ENCODE data around the gene NOXA1.

Gene NOXA1

DNA sequence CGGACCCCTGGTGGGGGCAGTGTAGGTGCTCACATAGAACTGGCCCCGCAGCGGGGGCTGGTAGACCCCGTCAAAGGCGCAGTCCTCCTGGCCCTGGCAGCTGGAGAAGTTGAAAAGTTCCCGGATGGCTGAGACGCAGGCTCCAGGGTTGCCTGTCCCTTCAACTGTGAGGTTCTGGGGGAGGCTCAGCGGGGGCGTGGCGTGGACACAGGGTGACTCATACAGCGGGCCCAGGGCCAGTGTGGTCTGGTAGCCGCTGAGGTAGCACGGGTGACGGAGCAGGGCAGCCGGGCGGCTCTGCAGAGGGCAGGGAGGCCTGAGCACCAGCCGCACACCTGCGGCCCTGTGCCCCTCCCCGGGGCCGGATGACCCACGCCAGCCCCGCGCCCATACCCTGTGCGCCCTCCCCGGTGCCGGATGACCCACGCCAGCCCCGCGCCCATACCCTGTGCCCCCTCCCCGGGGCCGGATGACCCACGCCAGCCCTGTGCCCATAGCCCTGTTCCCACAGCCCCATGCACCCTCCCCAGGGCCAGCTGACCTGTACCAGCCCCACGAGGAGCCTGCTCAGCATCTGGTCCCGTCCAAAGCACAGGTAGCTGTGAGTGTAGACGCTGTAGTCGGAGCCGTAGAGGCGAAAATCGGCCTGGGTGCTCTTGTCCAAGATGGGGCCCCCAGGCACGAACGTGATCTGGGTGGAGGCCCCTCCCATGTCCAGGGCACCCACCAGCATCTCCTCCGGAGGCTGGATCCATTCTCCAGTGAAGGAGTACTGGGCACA is 13.0 kb downstream of the NOXA1 start:
- TF ChIP-seq, protein P1, sequence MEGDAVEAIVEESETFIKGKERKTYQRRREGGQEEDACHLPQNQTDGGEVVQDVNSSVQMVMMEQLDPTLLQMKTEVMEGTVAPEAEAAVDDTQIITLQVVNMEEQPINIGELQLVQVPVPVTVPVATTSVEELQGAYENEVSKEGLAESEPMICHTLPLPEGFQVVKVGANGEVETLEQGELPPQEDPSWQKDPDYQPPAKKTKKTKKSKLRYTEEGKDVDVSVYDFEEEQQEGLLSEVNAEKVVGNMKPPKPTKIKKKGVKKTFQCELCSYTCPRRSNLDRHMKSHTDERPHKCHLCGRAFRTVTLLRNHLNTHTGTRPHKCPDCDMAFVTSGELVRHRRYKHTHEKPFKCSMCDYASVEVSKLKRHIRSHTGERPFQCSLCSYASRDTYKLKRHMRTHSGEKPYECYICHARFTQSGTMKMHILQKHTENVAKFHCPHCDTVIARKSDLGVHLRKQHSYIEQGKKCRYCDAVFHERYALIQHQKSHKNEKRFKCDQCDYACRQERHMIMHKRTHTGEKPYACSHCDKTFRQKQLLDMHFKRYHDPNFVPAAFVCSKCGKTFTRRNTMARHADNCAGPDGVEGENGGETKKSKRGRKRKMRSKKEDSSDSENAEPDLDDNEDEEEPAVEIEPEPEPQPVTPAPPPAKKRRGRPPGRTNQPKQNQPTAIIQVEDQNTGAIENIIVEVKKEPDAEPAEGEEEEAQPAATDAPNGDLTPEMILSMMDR (IDR thresholded peaks at IDR 0.05): no peak

DNA sequence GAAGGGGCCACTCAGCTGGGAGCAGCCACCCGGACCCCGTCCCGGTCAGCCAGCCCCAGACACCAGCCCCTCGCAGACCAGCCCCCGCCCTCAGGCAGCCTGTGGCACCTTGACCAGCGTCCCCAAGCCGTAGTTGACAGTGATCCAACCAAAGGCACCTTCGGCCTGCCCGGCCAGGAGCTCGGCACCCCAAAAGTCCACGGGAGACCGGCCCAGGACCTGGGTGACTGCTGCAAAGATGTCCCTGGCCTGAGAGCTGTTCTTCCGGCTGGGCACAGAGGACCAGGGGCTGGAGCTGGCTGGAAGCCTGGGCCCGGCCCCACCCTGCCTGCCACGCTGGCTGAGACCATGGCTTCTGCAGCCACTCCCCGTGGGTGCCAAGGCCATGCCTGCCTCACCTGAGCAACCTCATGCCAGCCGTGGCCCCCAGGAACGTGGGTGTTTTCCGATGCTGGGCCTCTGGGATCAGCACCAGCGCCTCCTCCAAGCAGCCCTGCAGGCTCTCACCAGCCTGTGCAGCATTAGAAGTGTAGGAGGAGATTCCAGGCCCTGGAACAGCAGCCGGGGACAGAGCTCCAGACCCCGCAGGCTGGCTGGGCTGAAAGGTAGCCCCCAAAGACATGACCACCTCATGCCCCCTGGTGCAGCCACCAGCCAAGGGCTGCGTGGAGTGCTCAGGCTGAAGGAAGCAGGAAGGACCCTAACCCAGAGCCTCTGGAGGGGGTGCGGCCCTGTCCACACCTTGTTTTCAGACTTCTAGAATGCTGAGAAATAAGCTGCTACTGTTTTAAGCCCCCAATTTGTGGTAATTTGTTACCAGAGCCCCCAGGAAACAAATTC is 13.8 kb downstream of the NOXA1 start:
- TF ChIP-seq, protein P1 (IDR thresholded peaks at IDR 0.05): no peak

DNA sequence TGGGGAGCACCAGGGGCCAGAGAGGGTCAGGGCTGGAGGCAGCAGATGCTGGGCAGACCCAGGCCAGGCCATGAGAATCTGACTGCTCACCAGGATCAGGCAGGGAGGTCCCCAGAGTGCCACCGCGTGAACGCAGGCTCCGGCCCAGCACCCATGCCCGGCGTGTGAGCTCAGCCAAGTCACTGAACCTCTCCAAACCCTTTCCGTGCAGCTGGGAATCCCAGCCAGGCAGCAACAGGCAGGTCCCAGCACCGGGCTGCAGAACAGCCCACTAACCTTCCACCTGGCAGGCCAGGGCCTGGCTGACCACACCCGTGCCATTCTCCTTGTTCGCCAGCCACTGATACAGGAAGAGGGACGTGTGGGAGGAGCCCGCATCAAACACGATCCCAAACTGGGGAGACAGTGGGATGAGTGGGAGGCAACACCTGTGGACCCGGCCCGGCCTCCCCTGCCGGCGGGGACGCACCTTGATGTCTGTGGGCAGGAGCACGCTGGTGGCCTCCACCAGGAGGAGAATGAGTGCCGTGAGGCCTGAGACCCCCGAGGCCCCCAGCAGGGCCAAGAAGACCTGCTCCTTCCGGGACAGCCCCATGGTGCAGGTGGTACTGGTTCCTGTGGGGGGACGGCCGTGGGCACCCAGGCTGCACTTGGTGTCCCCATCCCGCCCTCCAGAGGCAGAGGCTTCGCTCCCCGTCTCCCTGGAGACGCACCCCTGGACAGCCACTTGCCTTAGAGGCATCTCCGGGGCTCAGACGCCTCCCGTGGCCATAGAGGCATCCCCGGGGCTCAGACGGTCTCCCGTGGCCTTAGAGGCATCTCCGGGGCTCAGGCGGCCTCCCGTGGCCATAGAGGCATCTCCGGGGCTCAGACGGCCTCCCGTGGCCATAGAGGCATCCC is 14.7 kb downstream of the NOXA1 start:
- TF ChIP-seq, protein P1 (IDR thresholded peaks at IDR 0.05): no peak

DNA sequence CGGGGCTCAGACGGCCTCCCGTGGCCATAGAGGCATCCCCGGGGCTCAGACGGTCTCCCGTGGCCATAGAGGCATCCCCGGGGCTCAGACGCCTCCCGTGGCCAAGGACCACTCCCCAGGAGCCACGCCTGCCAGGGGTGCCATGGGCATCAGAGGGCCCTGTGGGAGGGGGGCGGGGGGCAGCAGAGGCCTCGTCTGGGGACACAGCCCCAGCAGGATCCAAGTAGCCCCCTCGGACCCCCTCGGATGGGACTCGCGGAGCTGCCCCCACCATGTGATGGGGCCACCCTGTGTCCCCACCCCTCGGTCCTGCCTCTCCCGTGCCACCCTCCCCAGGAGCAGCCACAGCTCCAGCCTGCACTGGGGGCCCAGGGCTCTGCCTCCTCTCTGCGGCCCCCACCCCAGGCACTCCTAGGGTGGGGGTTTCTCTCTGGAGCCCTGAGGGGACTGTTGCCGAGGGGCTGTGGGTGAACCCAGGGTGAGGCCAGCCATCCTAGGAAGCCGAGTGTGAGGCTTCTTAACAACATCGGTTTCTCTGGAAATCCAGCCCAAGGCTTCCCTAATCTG is 15.5 kb downstream of the NOXA1 start:
- TF ChIP-seq, protein P1 (IDR thresholded peaks at IDR 0.05): no peak

DNA sequence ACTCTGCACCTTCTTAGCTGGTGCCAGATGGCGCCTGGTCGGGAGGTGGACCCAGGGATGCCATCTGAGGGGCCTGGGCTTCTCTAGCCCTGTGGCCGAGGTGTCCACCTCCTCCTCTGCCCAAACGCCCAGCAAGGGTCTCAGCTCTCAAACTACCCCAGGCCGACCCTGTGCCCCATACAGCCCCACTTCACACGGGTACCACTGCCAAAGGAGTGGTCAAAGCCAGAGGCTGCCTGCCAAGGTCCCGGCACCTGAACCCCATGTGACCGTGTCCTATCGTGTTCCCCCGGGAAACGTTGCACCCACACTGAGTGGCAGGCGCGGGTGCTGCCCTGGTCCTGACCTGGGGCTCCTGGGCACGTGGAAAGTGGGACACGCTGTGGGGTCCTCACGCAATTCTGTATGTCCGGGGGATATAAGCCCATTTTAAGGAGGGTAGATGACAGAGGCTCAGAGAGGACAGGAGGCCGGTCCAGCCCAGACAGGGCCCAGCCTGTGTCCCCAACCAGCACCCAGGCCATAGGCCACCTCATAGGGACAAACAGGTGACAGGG is 16.0 kb downstream of the NOXA1 start:
- TF ChIP-seq, protein P1 (IDR thresholded peaks at IDR 0.05): no peak

DNA sequence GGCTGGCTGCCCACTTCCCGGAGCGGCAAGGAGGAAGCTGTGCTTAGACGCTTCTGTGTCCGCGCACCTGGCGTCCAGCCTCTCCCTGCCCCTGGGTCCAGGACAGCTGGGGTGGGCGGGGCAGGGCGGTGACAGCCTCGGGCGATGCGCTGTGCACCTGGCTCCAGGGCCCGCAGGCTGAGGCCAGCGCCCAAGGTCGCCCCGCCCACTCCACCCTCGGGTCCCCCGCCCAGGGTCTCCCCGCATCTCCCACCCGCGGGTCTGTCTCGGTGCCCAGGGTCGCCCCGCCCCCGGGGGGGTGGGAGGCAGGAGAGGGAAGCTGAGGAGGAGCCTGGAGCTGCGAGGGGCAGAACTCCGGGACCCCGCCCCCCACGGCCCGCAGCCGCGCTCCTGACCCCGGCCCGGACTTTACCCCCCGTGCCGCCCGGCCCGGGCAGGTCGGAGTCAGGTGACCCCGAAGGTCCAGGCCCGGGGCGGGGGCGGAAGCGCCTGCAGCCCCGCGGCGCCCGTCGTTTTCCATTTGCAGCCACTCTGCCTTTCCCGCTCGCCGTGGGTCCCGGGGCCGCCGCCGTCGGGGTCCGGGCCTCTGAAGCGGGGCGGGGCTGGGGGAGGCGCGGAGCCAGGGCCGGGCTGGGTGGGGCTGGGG is 18.2 kb downstream of the NOXA1 start, which contains the start of gene ENTPD8:
ENTPD8 (minus strand) TSS at position 69 of the 646 bp plus-strand sequence. CDS start 3,072 bp downstream, outside the sequence.
- TF ChIP-seq, protein P1 (IDR thresholded peaks at IDR 0.05): no peak
